HL-60/S4 treated with phorbol 12-myristate 13-acetate at 8.2 ng/mL for 4 days and 3 days (cell line): ENCODE results near the gene S100A6.

Experiments
- in situ Hi-C: fragments of 300-500 bp; cut with MboI; formaldehyde crosslinking; loops from 2 replicates; pipeline ENCODE4 v1.15.0; 2022; ENCODE audit warnings: low sequenced_read_pairs

S100A6 gene

DNA sequence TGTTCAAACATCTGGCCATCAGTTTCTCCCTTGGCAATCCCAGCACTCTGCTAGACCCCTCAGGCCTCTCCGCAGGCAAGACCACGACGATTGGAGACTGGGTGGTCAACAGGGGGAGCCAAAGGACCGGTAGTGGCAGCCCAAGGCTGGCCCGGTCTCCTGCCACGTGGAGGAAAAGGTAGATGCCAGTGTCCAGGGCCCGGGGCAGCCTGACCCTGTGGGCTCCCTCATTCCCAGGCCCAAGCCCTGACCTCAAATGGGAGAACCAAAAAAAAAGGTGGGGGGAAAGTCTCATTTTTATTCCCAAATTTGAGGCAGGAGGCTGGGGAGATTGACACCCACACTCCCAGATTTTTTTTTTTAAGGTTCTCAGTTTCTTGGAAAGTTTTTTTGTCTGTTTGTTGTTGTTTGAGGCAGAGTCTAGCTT is 24.8 kb downstream of the S100A6 start:
- in situ Hi-C loops, result loop anchor here (25.0 kb wide), 1 partner anchor 226 kb away; the partner anchor contains the start of gene INTS3

DNA sequence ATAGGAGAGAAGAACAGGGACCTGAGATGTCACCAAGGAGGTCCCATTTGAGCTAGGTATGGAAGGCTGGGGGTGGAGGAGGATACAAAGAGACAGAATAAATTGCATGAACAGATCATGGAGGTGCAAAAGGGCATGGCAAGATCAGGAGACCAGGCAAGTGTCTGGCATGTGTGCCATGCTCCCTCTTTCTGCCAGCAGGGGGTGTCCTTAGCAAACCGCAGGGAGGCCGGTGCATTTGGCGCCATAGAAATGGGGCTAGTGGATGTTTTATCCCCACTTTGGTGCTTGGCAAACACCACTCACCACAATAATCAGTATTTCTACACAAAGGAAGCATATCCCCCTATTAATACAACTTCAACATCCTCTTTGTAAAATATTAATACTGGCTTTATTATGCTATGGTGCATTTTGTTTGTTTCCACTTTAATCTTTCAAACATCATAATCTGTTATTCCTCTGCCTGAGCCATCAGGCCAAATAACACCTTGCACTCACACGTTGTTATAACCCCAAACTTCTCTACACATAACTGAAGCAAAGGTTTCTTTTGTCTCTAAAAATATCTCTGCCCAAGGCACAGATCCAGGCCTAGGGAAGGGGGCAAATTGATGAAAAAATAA is 25.9 kb downstream of the S100A6 start:
- in situ Hi-C loops, result loop anchor here (10.0 to 25.0 kb wide), 2 partner anchors 165 to 227 kb away; partner anchors contain the start of genes INTS3 and PGLYRP4

DNA sequence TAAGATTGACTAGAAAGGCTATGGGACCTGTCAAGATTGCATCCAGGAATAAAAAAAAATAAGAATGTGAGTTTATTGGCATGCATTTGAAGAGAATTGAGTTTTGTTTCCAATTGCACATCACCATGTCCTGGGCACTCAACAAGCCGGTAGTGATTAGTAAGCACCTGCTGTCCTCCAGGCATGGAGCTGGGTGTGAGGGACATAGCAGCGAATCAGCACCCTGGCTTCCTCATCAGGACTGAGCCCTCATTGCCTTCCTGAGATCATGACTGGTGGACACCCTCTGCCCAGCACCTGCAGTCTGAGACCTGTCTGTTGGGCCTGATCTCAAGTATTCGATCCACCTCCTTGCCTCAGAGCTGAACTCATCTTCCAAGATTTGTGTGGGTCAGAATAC is 26.8 kb downstream of the S100A6 start:
- in situ Hi-C loops, result loop anchor here (10.0 to 25.0 kb wide), 2 partner anchors 164 to 228 kb away; partner anchors contain the start of genes INTS3 and PGLYRP4

DNA sequence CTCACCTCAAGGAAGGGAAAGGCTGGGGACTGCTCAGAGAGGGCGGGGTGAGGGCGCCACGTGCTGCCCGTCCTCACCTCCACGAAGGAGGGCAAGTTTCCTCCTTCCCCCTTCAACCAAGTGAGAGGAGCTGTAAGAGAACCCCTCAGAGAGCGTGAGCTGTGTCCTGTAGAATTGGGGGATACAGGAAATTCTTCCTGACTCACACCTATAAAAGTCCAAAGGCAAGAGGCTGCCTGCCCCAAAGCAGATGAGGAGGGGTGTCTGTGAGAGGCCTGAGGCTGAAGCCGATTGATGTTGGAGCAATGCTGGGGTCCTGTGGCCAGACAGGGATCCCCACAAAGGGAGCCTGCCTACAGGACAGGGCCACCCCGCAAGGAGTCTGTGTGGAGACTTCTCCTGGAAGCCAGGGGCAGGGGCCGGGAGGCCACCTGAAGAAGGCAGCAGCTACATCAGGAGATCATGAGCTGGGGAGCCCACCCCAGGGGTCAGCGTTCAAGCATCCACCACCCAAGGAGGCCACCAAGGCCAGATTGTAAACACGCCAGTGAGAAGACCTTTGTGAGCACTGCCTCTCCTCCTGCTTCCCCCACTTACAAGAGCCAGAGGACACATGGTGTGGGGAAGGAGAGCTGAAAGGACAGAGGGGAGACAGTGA is 27.7 kb downstream of the S100A6 start:
- in situ Hi-C loops, result loop anchor here (10.0 to 25.0 kb wide), 2 partner anchors 163 to 229 kb away; partner anchors contain the start of genes INTS3 and PGLYRP4

DNA sequence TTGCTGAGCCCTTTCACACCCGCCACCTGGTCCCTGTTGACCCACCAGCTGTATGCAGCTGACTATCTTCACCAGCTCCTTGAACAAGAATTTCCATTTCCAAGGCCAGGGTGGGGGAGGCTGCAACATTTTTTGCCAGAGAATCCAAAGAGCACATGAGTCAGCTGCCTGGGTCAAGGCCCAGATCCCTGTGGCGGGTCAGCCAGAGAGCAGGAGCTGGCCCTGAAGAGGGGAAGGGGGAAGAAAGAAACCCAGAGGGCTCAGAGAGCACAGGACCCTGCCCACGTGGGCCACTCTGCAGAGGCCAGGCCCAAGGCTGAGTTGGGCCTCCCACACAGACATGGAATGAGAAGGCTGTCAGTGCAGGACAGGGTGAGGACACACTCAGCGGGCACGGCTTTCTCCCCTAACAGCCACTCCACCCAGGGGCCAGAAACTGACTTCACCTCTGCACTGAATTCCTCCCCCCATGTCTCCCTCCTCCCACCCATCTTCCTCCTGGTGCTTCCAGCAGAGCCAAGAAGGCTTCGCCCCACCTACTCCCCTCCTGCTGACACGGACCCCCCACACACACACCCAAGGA is 28.9 kb downstream of the S100A6 start:
- in situ Hi-C loops, result loop anchor here (10.0 to 25.0 kb wide), 2 partner anchors 162 to 230 kb away; partner anchors contain the start of genes INTS3 and PGLYRP4

DNA sequence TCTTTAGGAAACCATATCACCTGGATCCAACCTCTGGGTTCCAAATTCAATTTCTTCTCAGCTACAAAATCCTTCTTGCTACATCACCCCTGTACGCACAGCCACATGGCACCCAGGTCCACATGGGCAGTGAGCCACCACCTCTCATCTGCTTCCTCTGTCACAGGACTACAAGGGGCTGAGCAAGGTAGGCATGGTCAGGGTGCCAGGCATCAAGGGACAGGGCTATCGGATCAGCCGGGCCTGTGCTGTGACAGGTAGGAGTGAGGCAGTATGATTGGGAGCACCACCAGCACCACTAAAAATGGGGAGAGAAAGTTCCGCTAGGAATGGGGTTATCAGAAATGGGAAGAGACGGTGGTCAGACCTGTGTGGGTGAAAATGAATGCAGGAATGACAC is 29.4 kb downstream of the S100A6 start:
- in situ Hi-C loops, result loop anchor here (10.0 to 25.0 kb wide), 2 partner anchors 162 to 231 kb away; partner anchors contain the start of genes INTS3 and PGLYRP4

DNA sequence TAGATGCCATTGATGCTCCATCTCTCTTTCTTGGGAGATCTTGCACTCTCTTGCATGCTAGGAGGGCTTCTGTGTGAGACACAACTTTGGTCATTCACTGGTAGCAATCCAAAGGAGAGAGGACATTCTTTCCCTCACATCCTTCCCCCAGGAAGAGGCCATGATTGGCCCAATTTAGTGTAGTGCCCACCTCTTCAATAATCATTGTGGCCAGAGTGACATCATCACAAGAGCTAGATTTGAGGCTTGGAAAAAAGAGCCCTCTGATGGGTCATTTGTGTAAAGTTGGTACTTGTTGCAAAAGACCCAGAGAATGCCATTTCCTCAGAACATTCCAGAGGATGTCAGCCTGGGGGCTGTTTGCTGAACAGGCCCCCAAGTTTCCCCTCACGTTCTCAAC is 30.2 kb downstream of the S100A6 start:
- in situ Hi-C loops, result loop anchor here (10.0 to 25.0 kb wide), 2 partner anchors 161 to 232 kb away; partner anchors contain the start of genes INTS3 and PGLYRP4

DNA sequence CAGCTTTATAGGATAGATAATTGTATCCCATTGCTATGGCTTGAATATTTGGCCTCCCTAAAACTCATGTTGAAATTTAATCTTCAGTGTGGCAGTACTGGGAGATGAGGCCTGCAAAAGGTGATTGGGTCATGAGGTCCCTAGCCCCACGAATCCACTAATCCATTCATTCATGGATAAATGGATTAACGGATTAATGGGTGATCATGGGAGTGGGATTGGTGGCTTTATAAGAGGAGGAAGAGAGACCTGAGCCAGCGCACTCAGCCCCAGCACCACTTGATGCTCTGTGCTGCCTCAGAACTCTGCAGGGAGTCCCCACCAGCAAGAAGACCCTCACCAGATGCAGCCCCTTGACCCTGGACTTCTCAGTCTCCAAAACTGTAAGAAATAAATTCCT is 32.0 kb downstream of the S100A6 start:
- in situ Hi-C loops, result loop anchor here (10.0 to 25.0 kb wide), 2 partner anchors 159 to 234 kb away; partner anchors contain the start of genes INTS3 and PGLYRP4

DNA sequence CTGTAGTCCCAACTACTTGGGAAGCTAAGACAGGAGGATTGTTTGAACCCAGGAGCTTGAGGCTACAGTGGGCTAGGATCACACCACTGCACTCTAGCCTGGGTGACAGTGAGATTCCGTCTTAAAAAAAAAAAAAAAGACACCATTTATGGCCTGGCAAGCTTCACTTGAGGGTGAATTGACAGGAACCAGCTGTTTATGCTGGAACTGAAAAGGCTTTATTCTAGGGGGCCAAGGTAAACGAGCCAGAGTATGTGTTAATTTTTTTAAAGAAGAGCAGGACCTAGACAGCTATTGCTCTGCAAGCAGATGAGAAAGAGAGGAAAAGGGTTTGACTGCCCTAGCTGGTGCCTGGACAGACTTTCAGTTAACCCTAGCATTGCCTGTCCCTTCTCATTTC is 37.0 kb downstream of the S100A6 start:
- in situ Hi-C loops, result no loop called here

DNA sequence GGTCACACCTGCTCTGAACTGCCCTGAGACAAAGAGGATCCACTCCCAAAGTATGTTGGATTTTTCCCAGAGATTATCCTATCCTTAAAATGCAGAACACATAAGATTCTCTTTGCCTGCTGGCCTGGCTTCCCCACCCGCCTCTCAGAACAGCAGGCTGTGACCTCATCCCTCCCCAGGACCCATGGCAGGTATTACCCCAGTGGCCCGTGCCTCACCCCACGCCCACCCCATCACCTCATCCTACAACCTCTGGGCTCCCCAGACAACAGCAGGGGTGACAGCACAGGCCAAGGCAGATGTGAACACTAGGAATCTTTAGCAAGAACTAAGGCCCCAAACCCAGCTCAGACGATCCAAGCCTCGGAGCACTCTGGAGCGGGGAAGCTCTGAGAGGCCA is 40.3 kb downstream of the S100A6 start:
- in situ Hi-C loops, result no loop called here

DNA sequence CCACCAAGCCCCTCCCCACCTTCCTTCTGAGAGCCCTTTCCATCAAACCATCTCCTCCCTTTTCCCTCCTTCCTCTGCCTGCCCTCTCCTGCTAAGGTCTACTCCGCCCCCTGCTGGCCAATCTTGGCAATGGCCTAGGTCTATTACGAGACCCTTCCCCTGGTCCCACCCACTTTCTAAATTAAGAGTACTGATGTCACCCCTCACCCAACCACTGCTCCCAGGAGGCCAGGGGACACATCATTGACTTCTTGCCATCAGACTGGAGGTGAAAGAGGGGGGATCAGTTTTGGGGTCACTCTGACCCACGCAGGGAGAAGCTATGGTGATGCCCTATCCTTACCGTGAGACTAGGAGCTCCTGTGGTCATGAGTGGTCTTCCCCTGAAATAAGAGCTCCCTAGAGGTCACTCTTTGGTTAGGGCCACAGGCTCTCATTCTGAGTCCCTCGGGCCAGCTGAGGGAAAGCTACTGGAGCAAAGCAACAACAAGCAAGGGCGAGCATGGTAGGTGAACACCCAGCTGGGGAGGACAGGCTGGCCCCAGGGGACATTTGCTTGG is 40.7 kb downstream of the S100A6 start:
- in situ Hi-C loops, result no loop called here

DNA sequence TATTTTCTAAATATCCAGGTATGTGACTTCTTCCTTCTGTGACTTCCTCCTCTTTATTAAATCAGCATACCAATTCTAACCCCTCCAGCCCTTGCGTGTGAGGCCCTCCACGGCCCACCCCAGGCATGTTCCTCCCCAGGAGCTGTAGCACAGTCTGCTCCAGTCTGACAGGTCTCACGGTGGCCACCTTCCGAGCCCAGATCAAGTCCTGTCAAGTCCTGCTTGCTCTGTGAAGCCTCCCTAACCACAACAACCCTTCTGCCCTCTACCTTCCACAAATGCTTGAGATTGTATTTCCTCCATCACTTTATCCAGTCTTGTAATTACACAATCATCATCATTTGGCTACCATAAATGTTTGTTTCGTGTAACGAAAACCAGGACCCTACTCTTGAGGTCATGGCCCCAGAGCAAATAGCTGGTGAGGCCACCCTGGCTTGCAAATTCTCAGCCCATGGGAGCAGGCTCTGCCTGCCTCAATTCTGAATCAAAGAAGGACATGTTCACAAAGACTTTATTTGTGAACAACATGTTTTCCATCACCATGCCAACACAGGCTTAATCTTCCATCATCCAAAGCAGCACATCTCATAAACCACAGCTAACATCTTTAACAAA is 42.3 kb downstream of the S100A6 start:
- in situ Hi-C loops, result no loop called here

DNA sequence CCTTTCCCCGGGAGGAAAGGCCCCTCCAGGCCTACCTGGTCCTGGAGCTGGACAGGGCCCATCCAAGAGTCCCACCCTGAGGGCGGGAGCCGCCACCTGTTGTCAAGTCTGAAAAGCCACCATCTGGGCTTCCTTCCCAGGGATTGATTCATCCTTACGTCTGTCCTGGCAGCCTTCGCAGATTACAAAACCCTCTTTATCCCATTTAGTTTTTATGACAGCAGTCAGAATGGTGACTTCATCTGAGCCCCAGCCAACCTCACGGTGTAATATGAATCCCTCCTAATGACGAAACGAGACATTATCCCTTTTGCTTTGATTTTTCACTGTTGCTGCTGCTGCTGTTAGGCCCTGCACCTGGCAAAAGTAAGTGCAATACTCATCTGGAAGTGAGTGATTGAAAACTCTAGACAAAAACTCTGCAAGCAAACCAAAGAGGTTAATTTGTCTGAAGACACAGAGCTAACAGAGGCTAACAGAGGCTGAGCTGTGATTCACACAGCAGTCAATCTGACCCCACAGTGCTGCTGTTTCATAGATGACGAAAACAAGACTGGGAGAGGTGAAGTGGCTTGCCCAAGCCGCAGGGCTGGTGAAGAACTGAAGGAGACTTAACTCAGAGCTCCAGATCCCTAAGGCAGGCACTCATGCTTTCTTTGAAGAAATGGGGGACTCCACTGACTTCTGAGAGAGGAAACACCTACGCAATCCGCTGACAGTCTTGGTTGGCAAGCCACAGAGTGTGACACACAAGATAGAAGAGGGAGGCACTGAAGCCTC is 45.3 kb downstream of the S100A6 start:
- in situ Hi-C loops, result no loop called here

DNA sequence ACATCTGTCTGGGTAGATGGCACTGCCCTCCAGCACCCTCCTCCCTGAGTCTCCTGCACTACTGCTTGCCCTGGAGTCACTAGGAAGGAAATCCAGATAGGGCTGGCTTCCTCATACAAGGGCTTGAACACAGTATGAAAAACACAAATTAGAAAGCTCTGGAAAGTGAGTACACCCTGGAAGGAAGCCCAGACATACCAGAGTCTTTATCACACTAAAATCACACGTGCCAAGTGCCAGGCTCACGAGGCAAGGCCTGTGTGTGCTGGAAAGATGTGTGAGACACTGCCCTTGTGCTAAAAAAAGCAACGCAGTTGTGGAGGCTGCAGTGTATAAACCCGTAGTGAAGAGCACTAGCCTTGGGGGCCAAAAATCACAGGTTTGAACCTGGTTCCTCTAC is 47.1 kb downstream of the S100A6 start:
- in situ Hi-C loops, result no loop called here

DNA sequence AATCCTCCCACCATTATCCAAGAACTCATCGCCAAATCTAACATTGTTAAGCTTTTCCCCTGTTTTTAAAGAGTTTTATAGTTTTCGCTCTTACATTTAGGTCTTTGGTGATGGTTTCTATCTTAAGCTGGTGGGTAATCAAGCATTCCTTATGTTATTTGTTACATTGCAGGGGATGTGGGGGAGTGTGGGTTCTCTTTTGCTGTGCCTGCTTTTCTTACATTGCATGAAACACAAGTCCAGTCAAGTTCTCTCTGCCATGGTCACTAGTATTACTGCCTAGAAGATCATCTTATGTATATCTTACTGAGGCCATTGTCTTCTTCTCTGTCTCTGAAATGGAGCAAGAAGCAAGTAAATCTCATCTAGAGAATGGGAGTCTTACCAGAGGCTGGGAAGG is 48.1 kb downstream of the S100A6 start:
- in situ Hi-C loops, result no loop called here

DNA sequence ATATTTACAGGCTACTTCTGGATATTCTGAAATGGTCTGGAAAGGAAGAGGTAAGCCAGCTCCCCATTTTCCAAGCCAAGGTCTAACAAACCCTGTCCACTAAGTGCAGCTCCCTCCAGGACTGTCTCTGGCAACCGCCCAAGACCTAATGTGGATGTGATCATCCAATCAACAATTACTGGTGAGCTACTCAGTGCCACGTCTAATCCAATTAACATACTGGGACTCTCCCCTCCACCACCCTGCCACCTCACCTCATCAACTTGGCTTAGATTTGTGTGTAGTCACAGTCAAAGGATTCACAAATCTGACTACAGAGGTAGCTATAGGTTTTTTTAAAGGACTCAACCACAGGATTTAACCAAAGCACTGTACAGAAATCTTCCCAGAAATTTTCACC is 49.9 kb downstream of the S100A6 start:
- in situ Hi-C loops, result no loop called here
